Measurements from ENCODE around the gene COBL.

The COBL gene

GRCh38 chr7:51279391-51280023 is 37.1 kb downstream of the COBL start:
- in situ Hi-C loops (cut with HindIII; ENCODE audit: low sequenced_read_pairs): no loop called here

GRCh38 chr7:51278797-51279196 is 37.8 kb downstream of the COBL start:
- in situ Hi-C loops (cut with HindIII; ENCODE audit: low sequenced_read_pairs): no loop called here

- in situ Hi-C loops (cut with HindIII; ENCODE audit: low sequenced_read_pairs): no loop called here
Observed at GRCh38 chr7:51276967-51277366, 39.6 kb downstream of the COBL start.

DNA sequence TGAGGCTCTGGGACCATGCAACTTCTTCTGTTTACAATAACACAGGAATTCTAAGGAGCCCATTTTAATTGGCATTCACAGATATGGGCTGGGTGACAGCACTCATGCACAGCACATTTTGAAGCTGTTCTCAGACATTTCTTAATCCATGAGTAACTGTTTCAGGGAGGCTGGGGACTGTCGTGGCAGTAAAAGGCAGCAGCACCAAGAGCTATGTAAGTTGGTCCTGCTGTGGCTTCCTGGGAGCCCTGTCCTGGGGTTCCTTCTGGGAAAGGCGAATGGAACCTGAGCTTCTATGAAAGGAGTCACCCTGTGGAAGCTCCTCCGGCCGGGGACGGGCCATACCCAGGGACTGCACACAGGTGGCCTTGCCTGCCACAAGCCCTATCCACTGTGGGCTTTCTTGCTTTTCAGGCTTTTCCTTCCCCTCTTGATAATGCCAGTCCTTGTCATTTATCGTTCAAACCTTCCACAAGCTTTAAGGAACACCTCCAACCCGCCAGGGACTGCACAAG is 40.5 kb downstream of the COBL start:
- in situ Hi-C loops (cut with HindIII; ENCODE audit: low sequenced_read_pairs): no loop called here

GRCh38 chr7:51275532-51275931 is 41.1 kb downstream of the COBL start:
- in situ Hi-C loops (cut with HindIII; ENCODE audit: low sequenced_read_pairs): no loop called here

GRCh38 chr7:51274955-51275354 is 41.7 kb downstream of the COBL start:
- in situ Hi-C loops (cut with HindIII; ENCODE audit: low sequenced_read_pairs): no loop called here

- in situ Hi-C loops (cut with HindIII; ENCODE audit: low sequenced_read_pairs): no loop called here
Observed at GRCh38 chr7:51274001-51274400, 42.6 kb downstream of the COBL start.

GRCh38 chr7:51273360-51273759 is 43.2 kb downstream of the COBL start:
- in situ Hi-C loops (cut with HindIII; ENCODE audit: low sequenced_read_pairs): no loop called here

- in situ Hi-C loops (cut with HindIII; ENCODE audit: low sequenced_read_pairs): no loop called here
Observed at GRCh38 chr7:51270965-51271364, 45.6 kb downstream of the COBL start.

GRCh38 chr7:51269911-51270310 is 46.7 kb downstream of the COBL start:
- in situ Hi-C loops (cut with HindIII; ENCODE audit: low sequenced_read_pairs): no loop called here

DNA sequence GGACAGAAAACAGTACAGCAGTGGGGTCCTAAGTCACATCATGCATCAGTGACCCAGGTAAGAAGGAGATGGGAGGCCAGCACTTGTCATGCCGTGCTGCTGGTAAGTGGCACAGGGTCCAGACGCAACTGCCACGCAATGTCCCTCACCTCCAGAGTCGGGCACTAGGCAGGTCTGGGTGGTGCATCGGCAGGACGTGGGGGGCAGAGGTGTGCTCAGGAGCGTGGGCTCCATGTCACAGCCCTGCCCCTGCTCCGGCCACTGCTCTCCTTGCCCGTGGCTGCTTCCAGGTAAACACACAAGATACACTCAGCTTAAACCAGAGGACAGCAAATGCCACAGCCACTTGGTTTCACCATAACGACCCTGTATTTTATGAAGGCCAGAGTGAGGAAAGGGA is 47.3 kb downstream of the COBL start:
- in situ Hi-C loops (cut with HindIII; ENCODE audit: low sequenced_read_pairs): no loop called here

GRCh38 chr7:51268859-51269258 is 47.8 kb downstream of the COBL start:
- in situ Hi-C loops (cut with HindIII; ENCODE audit: low sequenced_read_pairs): no loop called here

DNA sequence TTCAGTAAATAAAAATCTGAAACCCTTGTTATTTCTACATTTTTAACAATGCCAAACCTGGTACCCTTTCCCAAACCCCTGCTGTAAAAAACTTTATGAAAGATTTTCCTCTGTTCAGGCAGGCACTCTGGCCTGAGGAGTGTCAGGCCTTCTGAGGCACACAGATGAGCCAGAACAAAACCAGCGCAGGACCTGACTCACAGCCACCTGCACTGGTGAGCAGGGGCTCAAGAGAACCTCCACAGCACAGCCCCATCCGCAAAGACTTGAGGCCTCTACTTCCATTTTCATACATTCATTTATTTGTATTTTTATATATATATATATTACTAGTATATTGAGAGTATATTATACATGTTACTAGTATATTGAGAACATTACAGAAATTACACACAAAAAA is 49.4 kb downstream of the COBL start:
- in situ Hi-C loops (cut with HindIII; ENCODE audit: low sequenced_read_pairs): no loop called here

- in situ Hi-C loops (cut with HindIII; ENCODE audit: low sequenced_read_pairs): no loop called here
Observed at GRCh38 chr7:51265066-51265907, 51.3 kb downstream of the COBL start.

GRCh38 chr7:51263631-51264484 is 52.8 kb downstream of the COBL start:
- in situ Hi-C loops (cut with HindIII; ENCODE audit: low sequenced_read_pairs): no loop called here

GRCh38 chr7:51262796-51263531 is 53.6 kb downstream of the COBL start:
- in situ Hi-C loops (cut with HindIII; ENCODE audit: low sequenced_read_pairs): no loop called here

DNA sequence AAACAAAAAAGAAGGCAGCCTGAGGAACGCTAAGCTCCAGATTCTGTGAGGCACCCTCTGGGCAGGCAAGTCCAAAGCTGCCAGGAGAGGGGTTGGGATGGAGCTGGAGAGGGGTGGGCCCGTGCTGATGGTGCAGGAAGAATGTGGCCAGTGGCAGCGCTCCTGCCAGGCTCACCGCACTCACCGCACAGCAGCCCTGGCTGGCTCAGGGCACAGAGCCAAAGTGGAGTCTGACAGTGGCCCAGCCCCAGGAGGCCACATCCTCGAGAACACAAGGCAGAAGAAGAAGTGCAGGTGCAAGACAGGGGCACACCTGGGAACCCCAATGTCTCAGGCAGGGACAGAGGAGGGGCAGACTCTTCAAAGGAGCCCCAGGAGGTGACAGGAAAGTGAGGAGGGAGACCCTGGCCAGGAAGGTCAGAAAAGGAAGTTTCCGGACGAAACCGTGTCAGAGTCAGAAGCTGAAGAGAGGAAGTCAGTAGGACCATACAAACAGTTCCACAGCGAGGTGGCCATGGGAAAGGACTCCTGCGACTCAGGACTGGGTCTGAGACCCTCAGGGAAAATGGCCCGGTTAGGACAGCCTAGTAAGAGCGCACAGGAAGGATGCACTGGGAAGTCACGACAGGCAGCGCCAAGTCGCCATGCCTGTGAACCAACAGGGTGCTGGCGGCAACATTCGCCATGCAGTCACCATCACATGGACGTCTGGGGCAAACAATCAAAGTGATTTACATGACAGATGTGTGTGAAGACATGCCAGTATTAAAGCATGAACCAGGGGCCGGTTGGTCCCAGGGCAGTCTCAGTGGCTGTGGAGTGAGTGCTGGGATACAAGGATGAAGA is 54.4 kb downstream of the COBL start:
- in situ Hi-C loops (cut with HindIII; ENCODE audit: low sequenced_read_pairs): no loop called here

DNA sequence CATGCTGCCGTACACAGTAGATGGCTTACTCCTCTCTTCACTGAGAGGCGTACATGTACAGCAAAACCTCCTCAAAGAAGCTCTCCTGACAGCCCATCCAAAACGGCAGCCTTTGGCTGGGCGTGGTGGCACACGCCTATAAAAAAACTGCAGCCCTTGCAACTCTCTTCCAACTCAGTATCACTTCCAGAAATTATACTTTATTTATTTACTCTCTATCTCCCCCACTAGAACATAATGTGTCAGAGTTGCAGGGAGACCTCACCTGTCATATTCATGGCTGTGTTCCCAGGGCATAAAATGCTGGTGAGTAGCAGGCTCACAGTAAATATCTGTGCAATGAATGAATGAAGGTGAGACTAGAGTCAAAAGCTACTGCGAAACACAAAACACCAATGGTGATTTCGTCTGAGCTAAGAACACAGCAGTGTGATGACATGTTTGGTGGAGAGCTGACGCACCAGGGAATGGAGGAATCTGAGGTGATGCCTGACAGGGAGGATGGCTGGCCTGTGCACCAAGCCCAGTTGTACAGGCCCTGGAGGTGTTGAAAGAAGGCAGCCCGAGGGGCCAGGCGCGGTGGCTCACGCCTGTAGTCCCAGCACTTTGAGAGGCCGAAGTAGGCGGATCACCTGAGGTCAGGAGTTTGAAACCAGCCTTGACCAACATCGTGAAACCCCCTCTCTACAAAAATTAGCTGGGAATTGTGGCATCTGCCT is 55.3 kb downstream of the COBL start:
- in situ Hi-C loops (cut with HindIII; ENCODE audit: low sequenced_read_pairs): no loop called here

DNA sequence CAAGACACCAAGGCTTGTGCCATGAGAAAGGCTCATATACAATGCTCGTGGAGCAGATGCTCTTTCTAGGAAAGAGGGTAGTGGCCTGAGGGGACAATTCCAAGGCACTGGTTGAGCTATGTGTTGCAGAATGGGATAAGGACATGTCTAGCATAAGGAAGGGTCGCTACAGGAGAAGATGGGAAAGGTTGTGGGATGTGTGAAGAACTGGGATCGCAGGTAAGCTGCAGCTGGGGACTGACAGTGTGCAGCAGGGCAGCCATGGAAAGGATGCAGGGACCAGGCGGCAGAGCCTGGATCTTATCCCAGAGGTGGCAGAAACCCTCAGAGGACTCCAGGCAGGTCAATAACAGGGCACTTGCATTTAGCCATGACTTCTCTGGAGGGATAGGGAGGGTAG is 56.1 kb downstream of the COBL start:
- in situ Hi-C loops (cut with HindIII; ENCODE audit: low sequenced_read_pairs): no loop called here
